ENCODE data around the gene GAS6.
A peak's percentile ranks its signal among the peaks of the same experiment; 100 is the strongest.

Gene GAS6

GRCh38 chr13:113817860-113818691 lies 45.8 kb downstream of the GAS6 start:
- ATAC-seq, result no peak
- TF ChIP-seq TCF4 (CRISPR knock-in tag; IDR thresholded peaks at IDR 0.05; ENCODE audit: borderline replicate concordance) (no peak), SNAI2 (CRISPR knock-in tag; IDR thresholded peaks at IDR 0.05) (no peak), GLIS3 (CRISPR knock-in tag; IDR thresholded peaks at IDR 0.05) (no peak), OSR1 (CRISPR knock-in tag; IDR thresholded peaks at IDR 0.05) (no peak), TOX (CRISPR knock-in tag; IDR thresholded peaks at IDR 0.05; ENCODE audit: borderline replicate concordance) (no peak), ZC3H10 (CRISPR knock-in tag; IDR thresholded peaks at IDR 0.05) (no peak), PATZ1 (CRISPR knock-in tag; IDR thresholded peaks at IDR 0.05; ENCODE audit: borderline replicate concordance) (no peak)
- TF ChIP-seq, protein P1, sequence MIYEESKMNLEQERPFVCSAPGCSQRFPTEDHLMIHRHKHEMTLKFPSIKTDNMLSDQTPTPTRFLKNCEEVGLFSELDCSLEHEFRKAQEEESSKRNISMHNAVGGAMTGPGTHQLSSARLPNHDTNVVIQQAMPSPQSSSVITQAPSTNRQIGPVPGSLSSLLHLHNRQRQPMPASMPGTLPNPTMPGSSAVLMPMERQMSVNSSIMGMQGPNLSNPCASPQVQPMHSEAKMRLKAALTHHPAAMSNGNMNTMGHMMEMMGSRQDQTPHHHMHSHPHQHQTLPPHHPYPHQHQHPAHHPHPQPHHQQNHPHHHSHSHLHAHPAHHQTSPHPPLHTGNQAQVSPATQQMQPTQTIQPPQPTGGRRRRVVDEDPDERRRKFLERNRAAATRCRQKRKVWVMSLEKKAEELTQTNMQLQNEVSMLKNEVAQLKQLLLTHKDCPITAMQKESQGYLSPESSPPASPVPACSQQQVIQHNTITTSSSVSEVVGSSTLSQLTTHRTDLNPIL (CRISPR knock-in tag; IDR thresholded peaks at IDR 0.05; ENCODE audit: low read depth), result no peak

DNA sequence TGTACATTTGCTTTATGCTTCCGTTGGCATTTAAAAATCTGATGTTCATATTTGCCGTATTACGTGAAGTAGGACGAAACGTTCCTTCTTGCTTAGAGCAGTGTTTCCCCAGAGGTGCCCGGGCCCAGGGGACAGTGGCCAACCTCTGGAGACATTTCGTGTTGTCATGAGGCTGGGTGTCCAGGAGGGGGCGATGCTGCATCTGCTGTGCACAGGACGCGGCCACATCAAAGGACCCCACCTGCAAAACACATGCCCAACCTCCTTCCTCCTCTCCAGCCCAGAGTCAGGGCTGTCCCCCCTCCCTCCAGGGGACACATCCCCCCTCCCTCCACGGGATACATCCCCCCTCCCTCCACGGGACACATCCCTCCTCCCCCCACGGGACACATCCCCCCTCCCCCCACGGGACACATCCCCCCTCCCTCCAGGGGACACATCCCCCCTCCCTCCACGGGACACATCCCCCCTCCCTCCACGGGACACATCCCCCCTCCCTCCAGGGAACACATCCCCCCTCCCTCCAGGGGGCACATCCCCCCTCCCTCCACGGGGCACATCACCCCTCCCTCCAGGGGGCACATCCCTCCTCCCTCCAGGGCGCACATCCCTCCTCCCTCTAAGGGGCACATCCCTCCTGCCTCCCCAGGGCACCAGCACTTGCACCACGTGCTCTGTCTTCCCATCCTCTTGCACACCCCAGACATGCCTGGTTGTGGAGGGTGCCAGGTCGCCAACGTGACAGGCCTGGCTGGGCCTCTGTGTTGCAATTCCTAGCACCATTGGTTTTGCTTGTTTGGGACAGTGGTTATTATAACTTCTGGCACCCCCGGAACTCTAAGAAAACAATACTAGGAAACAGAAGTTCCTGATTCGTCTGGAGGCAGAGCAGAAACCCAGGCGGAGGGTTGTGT lies 46.7 kb downstream of the GAS6 start:
- ATAC-seq, result peak; percentile 14

More for the DNA sequence above, 46.7 kb downstream of the GAS6 start:
- TF ChIP-seq ZFP30 (CRISPR knock-in tag; IDR thresholded peaks at IDR 0.05) (no peak), RARB (CRISPR knock-in tag; IDR thresholded peaks at IDR 0.05) (no peak), PATZ1 (CRISPR knock-in tag; IDR thresholded peaks at IDR 0.05; ENCODE audit: borderline replicate concordance) (no peak), OSR1 (CRISPR knock-in tag; IDR thresholded peaks at IDR 0.05) (no peak), ZNF8 (CRISPR knock-in tag; IDR thresholded peaks at IDR 0.05) (no peak), ZNF565 (CRISPR knock-in tag; conservative IDR thresholded peaks at IDR 0.05; ENCODE audit: low read depth) (no peak), SNAI2 (CRISPR knock-in tag; IDR thresholded peaks at IDR 0.05) (no peak), ZC3H10 (CRISPR knock-in tag; IDR thresholded peaks at IDR 0.05) (no peak), ZNF70 (CRISPR knock-in tag; IDR thresholded peaks at IDR 0.05) (no peak), CSRNP3 (CRISPR knock-in tag; IDR thresholded peaks at IDR 0.05) (no peak), CSDC2 (CRISPR knock-in tag; IDR thresholded peaks at IDR 0.05) (no peak), ESRRG (CRISPR knock-in tag; IDR thresholded peaks at IDR 0.05) (no peak), GLIS3 (CRISPR knock-in tag; IDR thresholded peaks at IDR 0.05) (no peak), BACH2 (CRISPR knock-in tag; IDR thresholded peaks at IDR 0.05; ENCODE audit: borderline replicate concordance) (no peak), ZFP3 (CRISPR knock-in tag; IDR thresholded peaks at IDR 0.05) (no peak), TCF4 (CRISPR knock-in tag; IDR thresholded peaks at IDR 0.05; ENCODE audit: borderline replicate concordance) (no peak)
- TF ChIP-seq, protein P1 (CRISPR knock-in tag; IDR thresholded peaks at IDR 0.05; ENCODE audit: low read depth), result no peak
- TF ChIP-seq, protein P2, sequence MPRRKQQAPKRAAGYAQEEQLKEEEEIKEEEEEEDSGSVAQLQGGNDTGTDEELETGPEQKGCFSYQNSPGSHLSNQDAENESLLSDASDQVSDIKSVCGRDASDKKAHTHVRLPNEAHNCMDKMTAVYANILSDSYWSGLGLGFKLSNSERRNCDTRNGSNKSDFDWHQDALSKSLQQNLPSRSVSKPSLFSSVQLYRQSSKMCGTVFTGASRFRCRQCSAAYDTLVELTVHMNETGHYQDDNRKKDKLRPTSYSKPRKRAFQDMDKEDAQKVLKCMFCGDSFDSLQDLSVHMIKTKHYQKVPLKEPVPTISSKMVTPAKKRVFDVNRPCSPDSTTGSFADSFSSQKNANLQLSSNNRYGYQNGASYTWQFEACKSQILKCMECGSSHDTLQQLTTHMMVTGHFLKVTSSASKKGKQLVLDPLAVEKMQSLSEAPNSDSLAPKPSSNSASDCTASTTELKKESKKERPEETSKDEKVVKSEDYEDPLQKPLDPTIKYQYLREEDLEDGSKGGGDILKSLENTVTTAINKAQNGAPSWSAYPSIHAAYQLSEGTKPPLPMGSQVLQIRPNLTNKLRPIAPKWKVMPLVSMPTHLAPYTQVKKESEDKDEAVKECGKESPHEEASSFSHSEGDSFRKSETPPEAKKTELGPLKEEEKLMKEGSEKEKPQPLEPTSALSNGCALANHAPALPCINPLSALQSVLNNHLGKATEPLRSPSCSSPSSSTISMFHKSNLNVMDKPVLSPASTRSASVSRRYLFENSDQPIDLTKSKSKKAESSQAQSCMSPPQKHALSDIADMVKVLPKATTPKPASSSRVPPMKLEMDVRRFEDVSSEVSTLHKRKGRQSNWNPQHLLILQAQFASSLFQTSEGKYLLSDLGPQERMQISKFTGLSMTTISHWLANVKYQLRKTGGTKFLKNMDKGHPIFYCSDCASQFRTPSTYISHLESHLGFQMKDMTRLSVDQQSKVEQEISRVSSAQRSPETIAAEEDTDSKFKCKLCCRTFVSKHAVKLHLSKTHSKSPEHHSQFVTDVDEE (CRISPR knock-in tag; IDR thresholded peaks at IDR 0.05), result no peak

Measured in SK-N-SH treated with all-trans-retinoic acid at 6 μM for 48 hours (cell line).